Peyer's patch (tissue), 4 donors: ENCODE results near the gene TBC1D2B. TPM values are rescaled to one million over a fixed set of nuclear protein-coding genes. Genes with fewer than 3 reads are reported as not detected.

Source experiments
- DNase-seq, 3 donors: peaks; one replicate each; pipeline ENCODE4 v3.0.0-alpha.2; 2017 to 2019
- H3K27ac ChIP-seq, 4 donors: fragments of 200-600 bp; sonication (generic); one replicate each; pipeline ENCODE4 v1.5.1; 2016 to 2019
- H3K27me3 ChIP-seq, 2 donors: fragments of 200-600 bp; sonication (generic); one replicate each; pipeline ENCODE4 v1.5.1; 2019
- H3K36me3 ChIP-seq, 3 donors: fragments of 200-600 bp; sonication (generic); one replicate each; pipeline ENCODE4 v1.5.1; 2016 to 2019
- H3K4me1 ChIP-seq, 4 donors: fragments of 200-600 bp; sonication (generic); one replicate each; pipeline ENCODE4 v1.5.1; 2016 to 2019
- H3K4me3 ChIP-seq, 4 donors: fragments of 200-600 bp; sonication (generic); 1 replicate in 3 of 4; 2 replicates in 1 of 4; pipeline ENCODE4 v1.5.1; 2016 to 2019; ENCODE audit warnings: mild to moderate bottlenecking in 1 of 4
- H3K9me3 ChIP-seq, 4 donors: fragments of 200-600 bp; sonication (generic); one replicate each; pipeline ENCODE4 v1.5.1; 2016 to 2019; ENCODE audit warnings: mild to moderate bottlenecking in 1 of 4
- POLR2A ChIP-seq, 2 donors: fragments of 450-650 bp; IDR thresholded peaks; one replicate each; pipeline ENCODE4 v1.5.1; 2017; ENCODE audit warnings: antibody characterized with exemption in 2 of 2, mild to moderate bottlenecking in 2 of 2, moderate library complexity in 2 of 2
- total RNA-seq, 4 donors: library from RNA; depleted of rRNA; stranded (reverse); fragments of >200 nt; gene quantifications; one replicate each; pipeline ENCODE4 v1.1.0, GENCODE V29; 2016
- TF ChIP-seq, protein P1 (sequence below), 6 experiments: fragments of 450-650 bp in 4 of 6; fragments of 200-600 bp in 2 of 6; sonication (generic) in 1 of 6; IDR thresholded peaks; one replicate each; pipeline ENCODE4 v1.5.1; 2017 to 2019; ENCODE audit warnings: antibody characterized with exemption in 6 of 6, mild to moderate bottlenecking in 3 of 6, moderate library complexity in 1 of 6

TBC1D2B gene
- total RNA-seq, 4 donors from 2014 or later, result 52.9 to 94.9 (median 72.4) TPM

DNA sequence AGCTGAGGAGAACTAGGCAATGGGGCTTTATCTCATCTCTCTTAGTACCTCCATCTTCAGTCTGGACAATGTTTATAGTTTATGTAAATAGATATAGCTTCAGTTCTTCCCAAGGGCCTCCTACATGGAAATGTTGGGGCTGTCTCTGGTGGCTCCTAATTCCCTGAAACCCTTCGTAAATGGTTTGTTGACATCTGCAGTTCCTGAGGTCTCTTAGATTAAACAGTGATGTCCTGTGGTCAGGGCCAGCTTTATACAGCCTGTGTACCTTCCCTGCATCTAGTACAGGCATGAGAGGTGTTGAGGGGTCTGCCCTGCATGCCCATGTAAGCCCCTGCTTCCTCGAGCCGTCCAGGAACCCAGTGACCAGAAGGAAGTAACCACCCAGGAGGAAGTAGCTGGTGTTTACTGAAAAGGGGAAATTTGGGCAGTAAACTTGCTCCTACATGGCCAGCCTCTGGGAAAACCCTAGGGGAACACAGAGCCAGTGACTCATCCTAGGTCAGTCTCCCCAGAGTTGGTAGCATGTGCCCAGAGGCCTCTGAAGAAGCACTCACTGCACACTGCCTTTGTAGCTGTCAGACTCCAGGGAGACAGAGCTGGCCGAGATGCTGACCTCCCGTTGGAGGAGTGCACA lies 4.7 kb upstream of the TBC1D2B start:
- Histone ChIP-seq H3K4me3 (no peak overlapping the region), H3K9me3 (no peaks in the 10 kb centered on the region), H3K27me3 (no peaks in the 10 kb centered on the region), H3K27ac (peak overlapping the region; percentile 17 to 46 (median 28)), H3K36me3 (no peaks in the 10 kb centered on the region), H3K4me1 (peaks cover 0 to 28% (median 1%) of the 10 kb centered on the region in 4 donors)
- TF ChIP-seq, protein P1, sequence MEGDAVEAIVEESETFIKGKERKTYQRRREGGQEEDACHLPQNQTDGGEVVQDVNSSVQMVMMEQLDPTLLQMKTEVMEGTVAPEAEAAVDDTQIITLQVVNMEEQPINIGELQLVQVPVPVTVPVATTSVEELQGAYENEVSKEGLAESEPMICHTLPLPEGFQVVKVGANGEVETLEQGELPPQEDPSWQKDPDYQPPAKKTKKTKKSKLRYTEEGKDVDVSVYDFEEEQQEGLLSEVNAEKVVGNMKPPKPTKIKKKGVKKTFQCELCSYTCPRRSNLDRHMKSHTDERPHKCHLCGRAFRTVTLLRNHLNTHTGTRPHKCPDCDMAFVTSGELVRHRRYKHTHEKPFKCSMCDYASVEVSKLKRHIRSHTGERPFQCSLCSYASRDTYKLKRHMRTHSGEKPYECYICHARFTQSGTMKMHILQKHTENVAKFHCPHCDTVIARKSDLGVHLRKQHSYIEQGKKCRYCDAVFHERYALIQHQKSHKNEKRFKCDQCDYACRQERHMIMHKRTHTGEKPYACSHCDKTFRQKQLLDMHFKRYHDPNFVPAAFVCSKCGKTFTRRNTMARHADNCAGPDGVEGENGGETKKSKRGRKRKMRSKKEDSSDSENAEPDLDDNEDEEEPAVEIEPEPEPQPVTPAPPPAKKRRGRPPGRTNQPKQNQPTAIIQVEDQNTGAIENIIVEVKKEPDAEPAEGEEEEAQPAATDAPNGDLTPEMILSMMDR (IDR thresholded peaks at IDR 0.05), result no peak
- TF ChIP-seq POLR2A (IDR thresholded peaks at IDR 0.05), result no peak
- peak in 2 of 3 donors; percentile 46 for DNase-seq

- Histone ChIP-seq H3K4me3 (no peak overlapping the region), H3K27me3 (no peaks in the 10 kb centered on the region), H3K9me3 (no peaks in the 10 kb centered on the region), H3K4me1 (peaks cover 0 to 43% (median 3%) of the 10 kb centered on the region in 4 donors), H3K36me3 (no peaks in the 10 kb centered on the region), H3K27ac (no peak overlapping the region)
- peak in 2 of 3 donors; percentile 28 to 42 for DNase-seq
- TF ChIP-seq POLR2A (IDR thresholded peaks at IDR 0.05), result no peak
- TF ChIP-seq, protein P1 (IDR thresholded peaks at IDR 0.05), result no peak
Measured at GRCh38 chr15:78080088-78080460, 2.6 kb upstream of the TBC1D2B start.

DNA sequence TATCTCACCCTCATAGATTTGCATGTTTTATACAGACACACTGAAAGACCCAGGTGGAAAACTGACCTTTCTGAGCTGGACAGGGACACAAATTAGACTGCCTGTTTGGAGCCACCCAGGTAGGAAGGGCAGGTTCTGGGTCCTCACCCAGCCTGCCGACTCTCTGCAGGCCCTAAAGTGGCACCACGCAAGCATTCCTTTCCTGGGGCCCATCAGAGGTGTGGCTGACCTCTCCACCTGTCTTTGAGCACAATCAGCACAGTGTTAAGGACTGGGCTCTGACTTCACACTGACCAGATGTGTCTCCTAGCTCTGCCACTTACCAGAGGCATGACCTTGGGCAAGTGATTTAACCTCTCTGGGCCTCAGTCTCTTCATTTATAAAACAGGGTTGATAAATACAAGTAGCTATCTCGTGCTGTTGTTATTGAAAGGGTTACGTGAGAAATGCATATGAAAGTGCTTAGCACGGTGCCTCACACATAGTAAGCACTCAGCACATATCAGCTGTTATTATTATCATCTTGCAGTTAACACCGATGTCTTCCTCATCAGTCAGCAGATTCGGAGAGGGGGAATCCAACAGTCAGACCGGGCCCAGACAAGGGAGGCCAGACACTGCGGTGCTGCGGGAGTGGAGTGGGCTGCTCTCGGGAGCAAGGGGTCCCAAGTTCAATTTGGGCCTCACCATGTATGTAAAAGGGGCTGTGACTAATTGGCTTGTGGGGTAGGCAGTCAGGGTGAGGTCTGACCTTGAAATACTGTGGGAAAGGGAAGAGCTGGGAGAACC lies 2.0 kb upstream of the TBC1D2B start:
- TF ChIP-seq POLR2A (IDR thresholded peaks at IDR 0.05), result no peak
- TF ChIP-seq, protein P1 (IDR thresholded peaks at IDR 0.05), result no peak
- H3K27ac ChIP-seq, result no peak overlapping the region
- DNase-seq, result peak in 2 of 3 donors; percentile 26 to 33

GRCh38 chr15:78077871-78078210 lies 330 bp upstream of the TBC1D2B start:
- Histone ChIP-seq H3K27me3 (no peaks in the 10 kb centered on the region), H3K4me1 (peaks cover 0 to 44% (median 3%) of the 10 kb centered on the region in 4 donors), H3K27ac (peak overlapping the region; percentile 61 to 97 (median 93)), H3K36me3 (no peaks in the 10 kb centered on the region), H3K4me3 (peak overlapping the region; percentile 83 to 96 (median 90)), H3K9me3 (no peaks in the 10 kb centered on the region)
- TF ChIP-seq POLR2A (IDR thresholded peaks at IDR 0.05), result no peak
- no peak for DNase-seq

More for the DNA sequence above, 2.0 kb upstream of the TBC1D2B start:
- Histone ChIP-seq H3K27me3 (no peaks in the 10 kb centered on the region), H3K9me3 (no peaks in the 10 kb centered on the region), H3K36me3 (no peaks in the 10 kb centered on the region), H3K4me3 (no peak overlapping the region), H3K4me1 (peaks cover 0 to 44% (median 3%) of the 10 kb centered on the region in 4 donors)

GRCh38 chr15:78076231-78077052 lies 1.1 kb downstream of the TBC1D2B start:
- peak in 1 of 3 donors; percentile 47 for DNase-seq
- no peak for TF ChIP-seq POLR2A (IDR thresholded peaks at IDR 0.05)
- TF ChIP-seq, protein P1 (IDR thresholded peaks at IDR 0.05), result peak in 3 of 6 experiments; percentile 13 to 27 (median 18)

More at GRCh38 chr15:78076231-78077052, 1.1 kb downstream of the TBC1D2B start:
- H3K9me3 ChIP-seq, result no peaks in the 10 kb centered on the region
- peaks cover 0 to 53% (median 3%) of the 10 kb centered on the region in 4 donors for H3K4me1 ChIP-seq
- no peaks in the 10 kb centered on the region for H3K27me3 ChIP-seq
- peak overlapping the region; percentile 83 to 96 (median 90) for H3K4me3 ChIP-seq
- no peaks in the 10 kb centered on the region for H3K36me3 ChIP-seq
- peak overlapping the region; percentile 85 to 97 (median 93) for H3K27ac ChIP-seq
